Memory B cell (primary cell): ENCODE data around the gene KEL.

Experiments
- ATAC-seq: fragments of 150-1000 bp; cut with Tn5 transposase; 2 replicates; pipeline ENCODE4 v1.10.0; 2021; ENCODE audit warnings: low read depth, mild to moderate bottlenecking, moderate library complexity
- DNase-seq, 2 donors: peaks; one replicate each; pipeline ENCODE4 v3.0.0; 2022; ENCODE audit warnings: low spot score in 2 of 2
- H3K27ac Mint-ChIP-seq: one replicate; pipeline ENCODE4 v1.8.0; 2022; ENCODE audit warnings: mild to moderate bottlenecking, moderate library complexity, mixed read lengths
- H3K27me3 Mint-ChIP-seq: one replicate; pipeline ENCODE4 v1.8.0; 2022; ENCODE audit warnings: mixed read lengths
- H3K36me3 Mint-ChIP-seq: one replicate; pipeline ENCODE4 v1.8.0; 2022; ENCODE audit warnings: mild to moderate bottlenecking, mixed read lengths
- H3K4me1 Mint-ChIP-seq: one replicate; pipeline ENCODE4 v1.8.0; 2022; ENCODE audit warnings: mixed read lengths
- H3K4me3 Mint-ChIP-seq: one replicate; pipeline ENCODE4 v1.8.0; 2022; ENCODE audit warnings: mild to moderate bottlenecking, moderate library complexity, mixed read lengths
- H3K9me3 Mint-ChIP-seq: one replicate; pipeline ENCODE4 v1.8.0; 2022; ENCODE audit warnings: mixed read lengths

The KEL gene

GRCh38 chr7:142950235-142950634, 11.9 kb downstream of the KEL start:
- Mint-ChIP-seq H3K27ac (no peak overlapping the region), H3K27me3 (peaks cover 11% of the 10 kb centered on the region), H3K9me3 (peaks cover 7% of the 10 kb centered on the region), H3K4me1 (no peaks in the 10 kb centered on the region), H3K4me3 (no peak overlapping the region), H3K36me3 (no peaks in the 10 kb centered on the region)
- DNase-seq = no peak
- ATAC-seq = no peak

DNA sequence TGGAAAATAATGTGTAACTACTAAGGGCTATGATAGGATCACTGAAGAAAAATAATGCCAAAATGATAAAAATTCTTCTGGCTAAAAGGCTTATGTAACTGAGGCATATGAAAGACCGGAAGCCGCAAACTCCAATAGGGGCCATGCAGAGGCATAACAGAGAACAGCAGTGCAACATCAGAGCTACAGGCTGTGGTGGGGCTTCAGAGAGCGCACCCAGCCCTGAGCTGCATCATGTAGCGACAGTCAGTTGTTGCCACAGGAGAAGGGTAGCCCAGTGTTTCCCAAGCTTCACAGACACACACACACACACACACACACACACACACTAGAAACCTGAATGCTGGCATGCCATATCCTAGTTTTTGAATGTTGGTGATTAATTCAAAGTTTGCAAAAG, 13.6 kb downstream of the KEL start:
- ATAC-seq (no peak), DNase-seq (no peak)
- H3K27ac Mint-ChIP-seq = no peak overlapping the region
- no peaks in the 10 kb centered on the region for H3K4me1 Mint-ChIP-seq
- no peaks in the 10 kb centered on the region for H3K9me3 Mint-ChIP-seq
- H3K27me3 Mint-ChIP-seq = peaks cover 16% of the 10 kb centered on the region
- no peaks in the 10 kb centered on the region for H3K36me3 Mint-ChIP-seq
- H3K4me3 Mint-ChIP-seq = no peak overlapping the region

GRCh38 chr7:142945001-142945400, 17.2 kb downstream of the KEL start:
- Mint-ChIP-seq H3K27me3 (peaks cover 26% of the 10 kb centered on the region), H3K9me3 (no peaks in the 10 kb centered on the region), H3K36me3 (no peaks in the 10 kb centered on the region), H3K4me3 (no peak overlapping the region), H3K27ac (no peak overlapping the region), H3K4me1 (no peaks in the 10 kb centered on the region)
- ATAC-seq (no peak), DNase-seq (no peak)

DNA sequence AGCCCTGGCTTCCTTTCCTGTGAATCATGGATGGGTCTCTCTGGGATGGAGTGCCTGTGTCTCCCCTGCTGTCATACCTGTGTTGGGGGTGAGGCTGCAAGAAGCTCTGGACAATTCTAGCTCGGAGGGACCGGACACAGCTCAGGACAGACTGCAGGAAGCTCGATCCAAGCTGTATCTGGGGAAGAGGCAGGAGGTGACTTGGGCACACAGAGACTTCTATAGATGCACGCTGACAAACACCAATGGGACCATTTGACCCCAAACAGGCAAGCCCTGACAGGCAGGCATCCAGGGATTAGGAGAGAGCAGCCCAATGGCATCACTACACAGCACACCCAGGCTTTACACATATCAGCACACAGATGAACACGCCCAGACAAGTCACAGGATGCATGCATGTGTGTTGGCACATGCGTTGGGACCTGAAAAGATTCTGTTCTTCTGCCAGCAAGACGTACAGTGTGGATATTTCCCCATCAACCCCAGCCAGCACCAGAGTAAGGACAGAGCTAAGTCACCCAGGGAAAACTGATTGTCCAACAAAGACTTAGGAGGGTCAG, 18.4 kb downstream of the KEL start:
- Mint-ChIP-seq H3K27ac (no peak overlapping the region), H3K4me3 (no peak overlapping the region), H3K4me1 (peaks cover 2% of the 10 kb centered on the region), H3K9me3 (no peaks in the 10 kb centered on the region), H3K36me3 (no peaks in the 10 kb centered on the region), H3K27me3 (peaks cover 28% of the 10 kb centered on the region)
- ATAC-seq = no peak
- DNase-seq = no peak

DNA sequence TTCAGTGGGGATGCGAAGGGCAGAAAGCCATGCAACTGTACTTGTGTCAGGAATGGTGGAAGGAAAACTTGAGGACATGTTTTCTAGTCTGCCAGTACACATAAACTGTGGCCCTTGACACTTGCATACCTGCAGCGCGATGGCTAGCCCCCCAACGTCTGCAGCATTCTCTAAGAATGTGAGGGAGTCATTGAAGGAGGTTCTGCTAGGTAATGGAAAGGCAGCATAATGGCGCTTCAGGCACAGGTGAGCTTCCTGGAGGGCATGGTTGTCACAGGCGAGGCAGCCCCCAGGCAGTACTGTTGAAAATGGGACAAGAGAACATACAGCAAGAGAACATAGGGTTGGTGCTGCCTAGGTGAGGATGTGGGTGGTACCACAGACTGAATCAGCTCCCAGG, 19.4 kb downstream of the KEL start:
- Mint-ChIP-seq H3K9me3 (no peaks in the 10 kb centered on the region), H3K4me3 (no peak overlapping the region), H3K27ac (no peak overlapping the region), H3K36me3 (no peaks in the 10 kb centered on the region), H3K4me1 (peaks cover 2% of the 10 kb centered on the region), H3K27me3 (peaks cover 25% of the 10 kb centered on the region)
- ATAC-seq (no peak), DNase-seq (no peak)

DNA sequence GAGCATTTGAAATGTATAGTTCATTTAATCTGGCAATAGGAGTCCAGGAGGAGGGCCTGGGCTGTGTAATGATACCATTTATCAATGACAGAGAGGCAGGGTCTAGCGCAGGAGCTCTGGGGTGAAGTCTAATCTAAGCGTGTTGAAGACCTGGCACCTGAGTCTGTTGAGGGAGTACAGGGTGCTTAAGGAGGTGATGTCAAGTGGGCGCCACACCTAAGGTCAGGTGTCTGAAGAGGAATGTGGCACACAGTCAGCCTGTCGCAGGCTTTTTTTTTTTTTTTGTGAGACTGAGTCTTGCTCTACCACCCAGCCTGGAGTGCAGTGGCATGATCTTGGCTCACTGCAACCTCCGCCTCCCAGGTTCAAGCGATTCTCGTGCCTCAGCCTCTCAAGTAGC, 20.6 kb downstream of the KEL start:
- peaks cover 2% of the 10 kb centered on the region for H3K4me1 Mint-ChIP-seq
- no peak overlapping the region for H3K4me3 Mint-ChIP-seq
- ATAC-seq (no peak), DNase-seq (no peak)
- no peak overlapping the region for H3K27ac Mint-ChIP-seq
- H3K27me3 Mint-ChIP-seq = peaks cover 21% of the 10 kb centered on the region
- no peaks in the 10 kb centered on the region for H3K36me3 Mint-ChIP-seq
- H3K9me3 Mint-ChIP-seq = no peaks in the 10 kb centered on the region

DNA sequence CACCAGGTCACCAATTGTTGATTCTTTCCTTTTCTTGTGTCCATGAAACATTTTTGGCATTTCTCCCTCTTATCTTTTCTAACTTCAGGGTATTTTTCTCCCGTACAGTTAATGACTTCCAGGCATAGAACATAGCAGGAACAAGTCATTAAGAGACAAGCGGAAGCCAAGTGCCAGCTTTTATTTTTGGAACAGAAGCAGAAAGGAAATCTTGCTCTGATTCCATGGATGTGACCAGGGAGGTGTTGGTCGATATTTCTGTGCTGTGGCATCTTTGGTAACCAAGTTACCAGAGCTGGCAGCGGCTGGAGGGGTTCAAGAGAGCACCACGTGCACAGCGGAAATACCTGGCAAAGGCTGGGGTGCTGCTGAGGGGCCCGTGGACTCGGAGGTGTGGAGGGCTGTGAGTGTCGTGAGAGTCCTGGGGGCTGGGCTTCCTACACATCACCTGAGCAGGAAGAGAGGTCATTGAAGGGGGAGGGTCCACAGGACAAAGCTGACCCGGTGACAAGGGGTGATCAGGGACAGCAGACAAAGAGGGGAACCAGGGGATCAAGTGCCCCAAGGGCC, 21.1 kb downstream of the KEL start:
- Mint-ChIP-seq H3K27me3 (peaks cover 23% of the 10 kb centered on the region), H3K4me1 (peaks cover 2% of the 10 kb centered on the region), H3K9me3 (no peaks in the 10 kb centered on the region), H3K36me3 (peaks cover 1% of the 10 kb centered on the region), H3K27ac (no peak overlapping the region), H3K4me3 (no peak overlapping the region)
- no peak for ATAC-seq
- DNase-seq = no peak

GRCh38 chr7:142939226-142939910, 22.8 kb downstream of the KEL start, which contains the start of gene LLCFC1:
TSS of gene LLCFC1 (plus strand) at chr7:142939484. CDS start at chr7:142939622, 138 bp downstream.
- Mint-ChIP-seq H3K27ac (no peak within 1 kb of the TSS), H3K27me3 (peaks cover 21% of the 10 kb centered on the region), H3K4me3 (no peak within 1 kb of the TSS), H3K4me1 (peaks cover 2% of the 10 kb centered on the region), H3K36me3 (peaks cover 1% of the 10 kb centered on the region), H3K9me3 (no peaks in the 10 kb centered on the region)
- DNase-seq (no peak), ATAC-seq (no peak)

- Mint-ChIP-seq H3K4me3 (no peak overlapping the region), H3K27ac (no peak overlapping the region), H3K9me3 (no peaks in the 10 kb centered on the region), H3K36me3 (peaks cover 1% of the 10 kb centered on the region), H3K4me1 (peaks cover 3% of the 10 kb centered on the region), H3K27me3 (peaks cover 19% of the 10 kb centered on the region)
- no peak for DNase-seq
- no peak for ATAC-seq
These were observed 23.6 kb downstream of the KEL start for GRCh38 chr7:142938611-142939010.

- Mint-ChIP-seq H3K9me3 (no peaks in the 10 kb centered on the region), H3K36me3 (peaks cover 1% of the 10 kb centered on the region), H3K4me3 (no peak overlapping the region), H3K27ac (no peak overlapping the region), H3K4me1 (peaks cover 5% of the 10 kb centered on the region), H3K27me3 (peaks cover 15% of the 10 kb centered on the region)
- ATAC-seq (no peak), DNase-seq (no peak)
These were observed 26.1 kb downstream of the KEL start for GRCh38 chr7:142935941-142936565.

DNA sequence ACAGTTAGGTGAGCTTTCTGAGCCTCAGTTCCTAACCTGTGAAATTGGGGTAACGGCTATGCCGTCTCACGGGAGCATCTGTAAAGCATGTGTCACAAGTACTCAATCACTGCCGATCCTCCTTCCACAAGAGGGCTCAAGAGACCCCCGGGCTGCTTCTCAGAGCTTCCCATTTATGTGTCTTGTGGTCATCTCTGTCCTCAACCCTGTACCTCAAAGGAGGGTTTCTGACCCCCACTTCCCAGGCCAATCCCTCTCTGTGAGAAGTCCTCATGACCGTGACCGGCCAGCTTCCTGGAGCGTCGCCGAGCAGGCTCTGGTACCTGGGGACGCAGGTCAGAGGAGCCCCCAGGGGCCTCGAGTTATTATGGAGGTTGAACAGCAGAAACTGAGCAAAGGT, 28.1 kb downstream of the KEL start:
- Mint-ChIP-seq H3K4me1 (peaks cover 3% of the 10 kb centered on the region), H3K27ac (no peak overlapping the region), H3K9me3 (no peaks in the 10 kb centered on the region), H3K4me3 (no peak overlapping the region), H3K27me3 (peaks cover 10% of the 10 kb centered on the region), H3K36me3 (peaks cover 1% of the 10 kb centered on the region)
- no peak for ATAC-seq
- DNase-seq = no peak

DNA sequence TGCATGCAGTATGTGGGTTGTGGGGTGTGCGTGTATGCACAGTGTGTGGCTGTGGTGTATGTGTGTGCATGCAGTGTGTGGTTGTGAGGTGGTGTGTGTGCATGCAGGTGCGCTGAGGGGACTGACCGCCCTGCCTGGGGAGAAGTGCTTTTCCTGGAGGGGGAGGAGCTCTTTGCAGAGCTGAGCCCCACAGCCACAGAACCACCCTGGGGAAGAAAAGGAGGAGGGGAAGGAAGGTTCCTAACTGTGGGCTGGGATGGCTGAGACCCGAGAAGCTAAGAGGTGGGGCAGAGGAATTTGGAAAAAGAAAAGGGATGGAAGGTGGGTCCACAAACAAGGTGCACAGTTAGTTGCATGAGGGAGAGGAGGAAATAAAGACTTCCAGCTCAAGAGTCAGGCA, 28.5 kb downstream of the KEL start, which contains the start of gene TRPV5:
TRPV5 (minus strand) TSS at position 123 of the 400 bp plus-strand sequence. CDS start 287 bp downstream, outside the sequence.
- Mint-ChIP-seq H3K4me1 (peaks cover 3% of the 10 kb centered on the region), H3K9me3 (no peaks in the 10 kb centered on the region), H3K36me3 (peaks cover 1% of the 10 kb centered on the region), H3K4me3 (no peak within 1 kb of the TSS), H3K27ac (no peak within 1 kb of the TSS), H3K27me3 (peaks cover 10% of the 10 kb centered on the region)
- DNase-seq (no peak), ATAC-seq (no peak)

GRCh38 chr7:142933092-142933475, 29.1 kb downstream of the KEL start:
- no peaks in the 10 kb centered on the region for H3K9me3 Mint-ChIP-seq
- peaks cover 5% of the 10 kb centered on the region for H3K4me1 Mint-ChIP-seq
- no peak overlapping the region for H3K4me3 Mint-ChIP-seq
- H3K27me3 Mint-ChIP-seq = peaks cover 10% of the 10 kb centered on the region
- no peak for DNase-seq
- ATAC-seq = no peak
- no peak overlapping the region for H3K27ac Mint-ChIP-seq
- H3K36me3 Mint-ChIP-seq = peaks cover 1% of the 10 kb centered on the region

DNA sequence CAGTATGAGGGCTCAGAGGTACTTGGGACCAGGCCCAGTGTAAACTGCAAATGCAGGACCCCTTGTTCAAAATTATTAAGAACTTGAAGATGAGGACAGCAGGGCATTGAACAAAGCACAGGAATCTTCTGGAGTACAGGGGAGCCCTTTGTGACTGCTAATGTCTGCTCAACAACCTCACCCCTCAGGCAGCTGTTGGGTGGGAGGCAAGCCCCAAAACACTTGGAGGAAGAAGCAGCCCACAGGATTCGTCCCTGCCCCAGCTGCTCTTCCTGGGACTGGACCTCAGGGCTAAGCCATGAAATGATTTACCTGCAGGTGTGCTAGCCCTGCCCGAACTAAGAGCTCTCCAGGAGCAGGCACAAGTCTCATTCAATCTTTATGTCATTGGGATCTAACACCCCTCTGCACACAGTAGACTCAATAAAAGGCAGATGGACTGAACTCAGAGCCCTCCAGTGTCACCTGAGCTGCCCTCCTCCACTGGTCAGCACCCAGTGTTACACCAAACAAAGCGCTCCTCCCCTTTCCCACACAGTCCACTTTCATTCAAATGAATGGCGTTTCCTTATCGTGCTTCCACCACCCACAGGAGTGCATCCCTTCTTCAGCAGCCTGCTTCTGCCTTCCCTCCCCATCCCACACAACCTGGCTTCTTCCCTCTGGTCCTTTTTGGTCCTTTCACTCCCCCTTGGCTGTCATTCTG, 29.6 kb downstream of the KEL start:
- H3K9me3 Mint-ChIP-seq = no peaks in the 10 kb centered on the region
- peaks cover 9% of the 10 kb centered on the region for H3K4me1 Mint-ChIP-seq
- H3K4me3 Mint-ChIP-seq = no peak overlapping the region

More for the DNA sequence above, 29.6 kb downstream of the KEL start:
- Mint-ChIP-seq H3K36me3 (peaks cover 1% of the 10 kb centered on the region), H3K27ac (no peak overlapping the region), H3K27me3 (peaks cover 10% of the 10 kb centered on the region)
- DNase-seq (no peak), ATAC-seq (no peak)
